Measurements from ENCODE around the gene RANBP6.

The RANBP6 gene

GRCh38 chr9:6051511-6051950, 36.1 kb upstream of the RANBP6 start:
- ChIA-PET POLR2A (ENCODE audit: low non-redundant PET) (no interaction called here), CTCF (no interaction called here)
- DNase-seq (ENCODE audit: low spot score) = no peak
- no peak for TF ChIP-seq CTCF (conservative IDR thresholded peaks at IDR 0.05; ENCODE audit: low read depth)
- no peak overlapping the region for H3K27ac ChIP-seq

- DNase-seq (ENCODE audit: low spot score) = no peak
- H3K27ac ChIP-seq = no peak overlapping the region
- no peak for TF ChIP-seq CTCF (conservative IDR thresholded peaks at IDR 0.05; ENCODE audit: low read depth)
- ChIA-PET POLR2A (ENCODE audit: low non-redundant PET) (no interaction called here), CTCF (interaction anchor here (1.0 kb wide), 1 partner anchor 163 kb away, joined by 3 read pairs; no protein-coding TSS in a partner anchor)
These were observed 34.4 kb upstream of the RANBP6 start for GRCh38 chr9:6049798-6050197.

GRCh38 chr9:6048039-6048438, 32.6 kb upstream of the RANBP6 start:
- no peak for DNase-seq (ENCODE audit: low spot score)
- ChIA-PET CTCF (no interaction called here), POLR2A (ENCODE audit: low non-redundant PET) (no interaction called here)
- H3K27ac ChIP-seq = no peak overlapping the region
- TF ChIP-seq CTCF (conservative IDR thresholded peaks at IDR 0.05; ENCODE audit: low read depth) = no peak

- CTCF ChIA-PET = no interaction called here
- TF ChIP-seq CTCF (conservative IDR thresholded peaks at IDR 0.05; ENCODE audit: low read depth) = no peak
- DNase-seq (ENCODE audit: low spot score) = no peak
- POLR2A ChIA-PET (ENCODE audit: low non-redundant PET) = no interaction called here
- no peak overlapping the region for H3K27ac ChIP-seq
These were observed 31.6 kb upstream of the RANBP6 start for GRCh38 chr9:6047020-6047419.

- POLR2A ChIA-PET (ENCODE audit: low non-redundant PET) = no interaction called here
- CTCF ChIA-PET = interaction anchor here (0.5 kb wide), 1 partner anchor 626 kb away, joined by 3 read pairs; no protein-coding TSS in a partner anchor
- no peak overlapping the region for H3K27ac ChIP-seq
- DNase-seq (ENCODE audit: low spot score) = no peak
- no peak for TF ChIP-seq CTCF (conservative IDR thresholded peaks at IDR 0.05; ENCODE audit: low read depth)
These were observed 29.9 kb upstream of the RANBP6 start for GRCh38 chr9:6045364-6045763.

GRCh38 chr9:6040077-6040476, 24.7 kb upstream of the RANBP6 start:
- POLR2A ChIA-PET (ENCODE audit: low non-redundant PET) = no interaction called here
- no peak for TF ChIP-seq CTCF (conservative IDR thresholded peaks at IDR 0.05; ENCODE audit: low read depth)
- no peak for DNase-seq (ENCODE audit: low spot score)
- no peak overlapping the region for H3K27ac ChIP-seq
- CTCF ChIA-PET = no interaction called here

GRCh38 chr9:6036391-6036790, 21.0 kb upstream of the RANBP6 start:
- ChIA-PET CTCF (no interaction called here), POLR2A (ENCODE audit: low non-redundant PET) (no interaction called here)
- no peak overlapping the region for H3K27ac ChIP-seq
- no peak for DNase-seq (ENCODE audit: low spot score)
- no peak for TF ChIP-seq CTCF (conservative IDR thresholded peaks at IDR 0.05; ENCODE audit: low read depth)

Data from RWPE1 (cell line).